Raji (cell line): ENCODE results near the gene OPN4.

Source experiments
- POLR2A ChIP-seq: IDR thresholded peaks from 2 replicates; pipeline ENCODE4 v1.6.1; 2011; ENCODE audit warnings: low read depth, low read length, control low read depth; ENCODE audit not compliant: insufficient read depth

The OPN4 gene

GRCh38 chr10:86666538-86666937 is 12.2 kb downstream of the OPN4 start:
- no peak for TF ChIP-seq POLR2A

GRCh38 chr10:86667421-86668181 is 13.3 kb downstream of the OPN4 start:
- no peak for TF ChIP-seq POLR2A

GRCh38 chr10:86668297-86669165 is 14.2 kb downstream of the OPN4 start, which contains the start of gene LDB3:
TSS of gene LDB3 (plus strand) at chr10:86668511. CDS start at chr10:86668692, 181 bp downstream.
- TF ChIP-seq POLR2A, result no peak

GRCh38 chr10:86670290-86670811 is 16.0 kb downstream of the OPN4 start:
- no peak for TF ChIP-seq POLR2A

- TF ChIP-seq POLR2A, result no peak
Measured at GRCh38 chr10:86670876-86671275, 16.5 kb downstream of the OPN4 start.

- TF ChIP-seq POLR2A, result no peak
Measured at GRCh38 chr10:86671419-86671818, 17.1 kb downstream of the OPN4 start.

- no peak for TF ChIP-seq POLR2A
Measured at GRCh38 chr10:86671985-86672710, 17.8 kb downstream of the OPN4 start.

GRCh38 chr10:86673216-86673826 is 19.0 kb downstream of the OPN4 start:
- no peak for TF ChIP-seq POLR2A

- TF ChIP-seq POLR2A, result no peak
Measured at GRCh38 chr10:86673827-86674581, 19.7 kb downstream of the OPN4 start.

- TF ChIP-seq POLR2A, result no peak
Measured at GRCh38 chr10:86674912-86675311, 20.6 kb downstream of the OPN4 start.

GRCh38 chr10:86677374-86677773 is 23.0 kb downstream of the OPN4 start:
- no peak for TF ChIP-seq POLR2A

GRCh38 chr10:86678999-86679792 is 24.8 kb downstream of the OPN4 start:
- no peak for TF ChIP-seq POLR2A

- no peak for TF ChIP-seq POLR2A
Measured at GRCh38 chr10:86681047-86681446, 26.7 kb downstream of the OPN4 start.

GRCh38 chr10:86681722-86682386 is 27.5 kb downstream of the OPN4 start:
- no peak for TF ChIP-seq POLR2A
